Astrocyte of the spinal cord (primary cell): ENCODE results near the gene SEMA5B.

Experiments used
- DNase-seq: peaks from one replicate; pipeline ENCODE4 v3.0.0; 2011; ENCODE audit warnings: low read depth, low spot score
- H3K4me3 ChIP-seq: 2 replicates; pipeline ENCODE4 v1.5.1; 2011; ENCODE audit warnings: low read depth, mild to moderate bottlenecking, low read length, moderate library complexity
- CTCF ChIP-seq: IDR thresholded peaks from 2 replicates; pipeline ENCODE4 v1.5.1; 2012; ENCODE audit warnings: low read depth, mild to moderate bottlenecking, low read length, inconsistent platforms
- in situ Hi-C: cut with HindIII; loops from 2 replicates; pipeline ENCODE4 v1.10.0; 2017; ENCODE audit warnings: low sequenced_read_pairs

Gene SEMA5B

GRCh38 chr3:122936335-122936734 is 91.2 kb downstream of the SEMA5B start:
- DNase-seq = no peak
- H3K4me3 ChIP-seq = no peak overlapping the region
- in situ Hi-C loops = no loop called here
- TF ChIP-seq CTCF = no peak

- no peak for TF ChIP-seq CTCF
- in situ Hi-C loops = no loop called here
- no peak overlapping the region for H3K4me3 ChIP-seq
Measured at GRCh38 chr3:122934251-122934650, 93.3 kb downstream of the SEMA5B start.

GRCh38 chr3:122932251-122932967 is 95.2 kb downstream of the SEMA5B start:
- in situ Hi-C loops = no loop called here
- no peak for DNase-seq
- no peak for TF ChIP-seq CTCF
- no peak overlapping the region for H3K4me3 ChIP-seq

More at GRCh38 chr3:122934251-122934650, 93.3 kb downstream of the SEMA5B start:
- DNase-seq = no peak

DNA sequence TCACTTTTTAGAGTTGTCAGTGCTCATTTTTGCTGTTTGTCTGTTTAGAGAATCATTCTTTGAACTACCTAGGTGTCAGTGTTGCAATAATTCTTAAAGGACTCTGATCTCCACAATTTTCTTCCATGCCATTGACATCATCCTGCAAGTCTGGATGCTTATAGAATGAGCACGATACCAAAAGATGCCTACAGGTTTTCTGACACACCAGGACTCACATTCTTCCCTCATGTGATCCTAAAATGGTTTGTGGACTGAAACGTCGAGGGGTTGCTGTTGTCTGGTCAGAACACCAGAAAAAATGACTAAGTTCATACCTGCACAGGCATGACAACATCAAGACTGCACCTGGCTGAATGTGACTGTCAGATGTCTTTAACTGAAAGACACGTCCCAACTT is 95.9 kb downstream of the SEMA5B start:
- no peak for TF ChIP-seq CTCF
- no peak overlapping the region for H3K4me3 ChIP-seq
- in situ Hi-C loops = no loop called here
- no peak for DNase-seq

GRCh38 chr3:122930063-122930997 is 97.2 kb downstream of the SEMA5B start:
- in situ Hi-C loops = no loop called here
- no peak for DNase-seq
- H3K4me3 ChIP-seq = no peak overlapping the region
- no peak for TF ChIP-seq CTCF

GRCh38 chr3:122929188-122930062 is 98.1 kb downstream of the SEMA5B start:
- DNase-seq = no peak
- H3K4me3 ChIP-seq = no peak overlapping the region
- in situ Hi-C loops = no loop called here
- no peak for TF ChIP-seq CTCF
